Astrocyte of the spinal cord (primary cell): ENCODE results near the gene CLEC7A.

Source experiments
- DNase-seq: peaks from one replicate; pipeline ENCODE4 v3.0.0; 2011; ENCODE audit warnings: low read depth, low spot score
- H3K4me3 ChIP-seq: 2 replicates; pipeline ENCODE4 v1.5.1; 2011; ENCODE audit warnings: low read depth, mild to moderate bottlenecking, low read length, moderate library complexity
- in situ Hi-C: cut with HindIII; loops from 2 replicates; pipeline ENCODE4 v1.10.0; 2017; ENCODE audit warnings: low sequenced_read_pairs
- TF ChIP-seq, protein P1 (sequence below): IDR thresholded peaks from 2 replicates; pipeline ENCODE4 v1.5.1; 2012; ENCODE audit warnings: low read depth, mild to moderate bottlenecking, low read length, inconsistent platforms

The CLEC7A gene

DNA sequence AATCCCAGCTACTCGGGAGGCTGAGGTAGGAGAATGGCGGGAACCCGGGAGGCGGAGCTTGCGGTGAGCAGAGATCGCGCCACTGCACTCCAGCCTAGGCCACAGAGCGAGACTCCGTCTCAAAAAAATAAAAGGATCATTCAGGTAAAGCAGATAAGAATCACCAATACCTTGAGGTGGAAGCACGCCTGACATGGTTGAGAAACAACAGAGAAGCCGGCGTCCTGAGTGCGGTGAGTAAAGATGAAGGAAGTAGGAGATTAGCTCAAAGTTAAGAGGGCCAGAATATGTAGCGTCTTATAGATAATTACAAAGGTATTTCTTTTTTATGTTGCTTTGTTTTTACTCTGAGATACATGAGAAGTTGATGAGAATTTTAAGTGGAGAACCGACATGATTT, 14.7 kb downstream of the CLEC7A start:
- TF ChIP-seq, protein P1, sequence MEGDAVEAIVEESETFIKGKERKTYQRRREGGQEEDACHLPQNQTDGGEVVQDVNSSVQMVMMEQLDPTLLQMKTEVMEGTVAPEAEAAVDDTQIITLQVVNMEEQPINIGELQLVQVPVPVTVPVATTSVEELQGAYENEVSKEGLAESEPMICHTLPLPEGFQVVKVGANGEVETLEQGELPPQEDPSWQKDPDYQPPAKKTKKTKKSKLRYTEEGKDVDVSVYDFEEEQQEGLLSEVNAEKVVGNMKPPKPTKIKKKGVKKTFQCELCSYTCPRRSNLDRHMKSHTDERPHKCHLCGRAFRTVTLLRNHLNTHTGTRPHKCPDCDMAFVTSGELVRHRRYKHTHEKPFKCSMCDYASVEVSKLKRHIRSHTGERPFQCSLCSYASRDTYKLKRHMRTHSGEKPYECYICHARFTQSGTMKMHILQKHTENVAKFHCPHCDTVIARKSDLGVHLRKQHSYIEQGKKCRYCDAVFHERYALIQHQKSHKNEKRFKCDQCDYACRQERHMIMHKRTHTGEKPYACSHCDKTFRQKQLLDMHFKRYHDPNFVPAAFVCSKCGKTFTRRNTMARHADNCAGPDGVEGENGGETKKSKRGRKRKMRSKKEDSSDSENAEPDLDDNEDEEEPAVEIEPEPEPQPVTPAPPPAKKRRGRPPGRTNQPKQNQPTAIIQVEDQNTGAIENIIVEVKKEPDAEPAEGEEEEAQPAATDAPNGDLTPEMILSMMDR: no peak
- in situ Hi-C loops: no loop called here
- H3K4me3 ChIP-seq: no peak overlapping the region
- DNase-seq: no peak

DNA sequence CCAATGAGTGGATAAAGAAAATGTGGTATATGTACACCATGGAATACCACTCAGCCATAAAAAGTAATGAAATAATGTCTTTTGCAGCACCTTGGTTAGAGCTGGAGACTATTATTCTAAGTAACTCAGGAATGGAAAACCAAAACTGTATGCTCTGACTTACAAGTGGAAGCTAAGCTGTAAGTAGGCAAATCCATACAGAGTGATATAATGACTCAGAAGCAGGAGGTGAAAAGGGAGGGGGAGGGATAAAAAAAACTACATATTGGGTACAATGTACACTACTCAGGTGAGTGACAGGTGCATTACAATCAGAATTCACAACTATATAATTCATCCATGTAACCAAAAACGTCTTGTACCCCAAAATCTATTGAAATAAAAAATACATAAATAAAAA, 16.1 kb downstream of the CLEC7A start:
- TF ChIP-seq, protein P1: no peak

GRCh38 chr12:10113075-10113474, 16.9 kb downstream of the CLEC7A start:
- TF ChIP-seq, protein P1: no peak
- in situ Hi-C loops: no loop called here
- no peak overlapping the region for H3K4me3 ChIP-seq
- DNase-seq: peak; percentile 6

More for the DNA sequence above, 16.1 kb downstream of the CLEC7A start:
- DNase-seq: no peak
- in situ Hi-C loops: no loop called here
- H3K4me3 ChIP-seq: no peak overlapping the region

DNA sequence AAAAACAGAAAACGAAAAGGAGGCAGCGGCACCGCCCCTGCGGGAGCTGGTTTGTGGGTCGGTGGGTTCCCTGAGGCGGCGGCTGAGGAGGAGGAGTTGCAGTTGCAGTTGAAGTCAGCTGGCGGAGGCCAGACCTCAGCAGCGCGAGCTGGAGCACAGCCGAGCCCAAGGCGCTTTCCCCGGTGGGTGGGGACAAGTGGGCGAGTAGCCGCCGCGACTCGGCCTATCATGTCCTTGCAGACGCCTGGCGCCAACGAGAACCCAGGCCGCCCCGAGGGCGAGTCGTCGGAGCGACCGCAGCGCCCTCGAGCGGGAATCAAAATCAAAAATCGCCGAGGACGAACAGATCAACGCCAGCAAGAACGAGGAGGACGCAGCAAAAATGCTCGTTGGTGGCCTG, 18.5 kb downstream of the CLEC7A start:
- H3K4me3 ChIP-seq: no peak overlapping the region
- TF ChIP-seq, protein P1: no peak
- in situ Hi-C loops: no loop called here
- DNase-seq: no peak

GRCh38 chr12:10110256-10110844, 19.6 kb downstream of the CLEC7A start:
- in situ Hi-C loops: no loop called here
- no peak overlapping the region for H3K4me3 ChIP-seq
- DNase-seq: no peak
- TF ChIP-seq, protein P1: no peak

- H3K4me3 ChIP-seq: no peak overlapping the region
- TF ChIP-seq, protein P1: no peak
- in situ Hi-C loops: no loop called here
- no peak for DNase-seq
Measured at GRCh38 chr12:10102322-10102721, 27.7 kb downstream of the CLEC7A start.

- TF ChIP-seq, protein P1: no peak
- DNase-seq: no peak
- in situ Hi-C loops: no loop called here
- no peak overlapping the region for H3K4me3 ChIP-seq
Measured at GRCh38 chr12:10101648-10102220, 28.3 kb downstream of the CLEC7A start.
